HG03342 (cell line): ENCODE measurements around the gene COL9A3.

Source experiments
- ATAC-seq: cut with Tn5 transposase; IDR thresholded peaks from one replicate; pipeline ENCODE4 v1.9.1; 2021; ENCODE audit warnings: mild to moderate bottlenecking, moderate library complexity; ENCODE audit not compliant: unreplicated experiment

The COL9A3 gene

DNA sequence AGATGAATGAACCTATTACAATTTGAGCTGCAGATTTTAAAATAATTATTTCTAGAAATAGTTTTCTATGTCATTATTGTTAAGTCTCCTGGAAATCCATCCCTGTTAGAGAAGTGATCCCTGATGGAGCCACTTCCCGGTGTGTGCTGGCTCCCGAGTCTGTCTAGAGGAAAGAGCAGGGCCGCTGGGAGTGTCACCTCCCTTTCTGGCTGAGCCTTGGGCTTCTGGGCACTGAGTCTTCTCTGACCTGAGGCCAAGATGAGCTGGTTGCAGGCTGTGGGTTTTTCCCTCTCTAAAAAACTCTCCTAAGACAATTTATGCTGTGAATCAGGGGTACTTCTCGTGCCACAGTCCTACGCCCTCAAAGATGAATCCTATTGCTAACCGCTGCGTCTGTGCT, 73.6 kb downstream of the COL9A3 start:
- no peak for ATAC-seq
